Measurements from ENCODE around the gene SLC25A41. TPM values are rescaled to one million over a fixed set of nuclear protein-coding genes. Genes with fewer than 3 reads are reported as not detected.

The SLC25A41 gene
- under 0.01 TPM in 1 of 2 replicates, not detected in the other for total RNA-seq

GRCh38 chr19:6433663-6434062 lies at the start of gene SLC25A41:
TSS of gene SLC25A41 (minus strand) at chr19:6433763. CDS start at chr19:6433693, 70 bp downstream.

DNA sequence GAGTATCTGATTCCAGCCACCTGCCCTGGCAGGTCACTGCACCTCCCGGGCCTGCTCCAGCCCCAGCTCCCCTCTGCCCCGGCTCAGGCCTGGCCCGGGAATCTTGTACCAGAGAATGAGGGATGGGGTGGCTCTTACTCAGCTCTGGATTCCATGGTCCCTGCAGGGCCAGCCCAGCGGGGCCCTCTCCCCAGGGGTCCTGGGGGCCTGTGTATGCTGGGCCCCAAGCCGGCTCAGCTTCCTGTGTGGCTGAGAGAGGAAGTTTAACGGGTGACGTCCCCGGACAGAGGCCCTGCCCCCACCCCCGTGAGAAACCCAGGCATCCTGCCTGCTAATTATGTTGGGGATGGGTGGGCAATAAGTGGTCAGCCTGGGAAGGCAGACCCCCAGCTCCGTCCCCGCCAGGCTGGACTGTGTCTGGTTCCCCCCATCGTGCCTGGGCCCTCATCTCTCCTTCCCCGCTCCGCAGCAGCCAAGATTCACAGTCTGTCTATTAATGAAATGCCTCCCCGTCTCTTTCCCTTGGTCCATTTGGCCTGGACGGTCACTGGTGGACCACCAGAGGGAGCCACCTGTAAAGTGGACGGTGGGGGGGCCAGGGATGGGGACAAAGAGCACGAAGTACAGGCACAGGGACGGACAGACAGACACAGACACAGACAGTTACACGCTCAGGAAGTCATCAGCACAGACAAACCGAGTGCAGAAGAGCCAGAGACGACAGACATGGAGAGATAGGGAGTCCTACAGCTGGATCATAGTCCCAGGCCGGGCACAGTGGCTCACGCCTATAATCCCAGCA lies 48.2 kb upstream of the SLC25A41 start, which contains the start of gene DENND1C:
Gene DENND1C, minus strand, starts transcription at position 247 of the 802 bp plus-strand sequence. Its CDS starts 92 bp downstream, at position 155.

GRCh38 chr19:6464070-6464873 lies 30.7 kb upstream of the SLC25A41 start, which contains the start of gene CRB3:
TSS of gene CRB3 (plus strand) at chr19:6464271. CDS start at chr19:6464702, 431 bp downstream.

GRCh38 chr19:6459262-6460098 lies 25.9 kb upstream of the SLC25A41 start, which contains the start of gene SLC25A23:
TSS of gene SLC25A23 (minus strand) at chr19:6459792. CDS start at chr19:6459628, 164 bp downstream.

DNA sequence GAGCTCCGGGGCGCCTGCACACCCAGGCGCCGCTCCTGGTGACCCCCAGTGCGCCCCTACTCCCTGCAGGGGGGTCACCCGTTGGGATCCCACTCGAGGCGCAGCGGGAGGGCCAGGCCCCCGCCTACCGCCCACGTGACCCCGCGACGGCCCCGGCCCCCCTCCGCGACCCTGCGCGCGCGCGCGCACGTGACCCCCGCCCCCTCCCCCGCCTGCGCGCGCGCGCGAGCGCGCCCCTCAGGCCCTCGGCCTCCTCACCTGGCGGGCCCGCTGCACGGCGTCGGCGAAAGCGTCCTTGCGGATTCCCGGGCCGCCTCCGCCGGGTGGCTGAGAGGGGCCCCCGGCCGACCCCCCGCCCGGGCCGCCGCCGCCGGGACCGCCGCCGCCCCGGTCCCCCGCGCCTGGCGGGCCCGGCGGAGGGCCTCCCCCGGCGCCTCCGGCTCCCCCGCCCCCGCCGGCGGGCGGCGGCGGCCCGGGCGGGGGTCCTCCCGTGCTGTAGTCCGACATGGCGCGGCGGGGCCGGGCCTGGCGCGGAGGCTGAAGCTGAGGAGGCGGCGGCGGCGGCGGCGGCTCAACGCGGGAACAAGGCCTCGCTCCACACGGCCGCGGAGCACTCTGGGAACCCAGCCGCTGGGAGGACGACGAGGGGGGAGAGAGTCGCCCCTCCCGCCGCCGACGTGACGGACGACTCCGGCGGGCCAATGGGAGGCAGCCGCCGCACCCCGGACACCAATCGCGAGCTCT lies 9.2 kb downstream of the SLC25A41 start, which contains the start of gene KHSRP:
Gene KHSRP, minus strand, starts transcription at position 617 of the 744 bp plus-strand sequence. Its CDS starts 110 bp downstream, at position 507.

DNA sequence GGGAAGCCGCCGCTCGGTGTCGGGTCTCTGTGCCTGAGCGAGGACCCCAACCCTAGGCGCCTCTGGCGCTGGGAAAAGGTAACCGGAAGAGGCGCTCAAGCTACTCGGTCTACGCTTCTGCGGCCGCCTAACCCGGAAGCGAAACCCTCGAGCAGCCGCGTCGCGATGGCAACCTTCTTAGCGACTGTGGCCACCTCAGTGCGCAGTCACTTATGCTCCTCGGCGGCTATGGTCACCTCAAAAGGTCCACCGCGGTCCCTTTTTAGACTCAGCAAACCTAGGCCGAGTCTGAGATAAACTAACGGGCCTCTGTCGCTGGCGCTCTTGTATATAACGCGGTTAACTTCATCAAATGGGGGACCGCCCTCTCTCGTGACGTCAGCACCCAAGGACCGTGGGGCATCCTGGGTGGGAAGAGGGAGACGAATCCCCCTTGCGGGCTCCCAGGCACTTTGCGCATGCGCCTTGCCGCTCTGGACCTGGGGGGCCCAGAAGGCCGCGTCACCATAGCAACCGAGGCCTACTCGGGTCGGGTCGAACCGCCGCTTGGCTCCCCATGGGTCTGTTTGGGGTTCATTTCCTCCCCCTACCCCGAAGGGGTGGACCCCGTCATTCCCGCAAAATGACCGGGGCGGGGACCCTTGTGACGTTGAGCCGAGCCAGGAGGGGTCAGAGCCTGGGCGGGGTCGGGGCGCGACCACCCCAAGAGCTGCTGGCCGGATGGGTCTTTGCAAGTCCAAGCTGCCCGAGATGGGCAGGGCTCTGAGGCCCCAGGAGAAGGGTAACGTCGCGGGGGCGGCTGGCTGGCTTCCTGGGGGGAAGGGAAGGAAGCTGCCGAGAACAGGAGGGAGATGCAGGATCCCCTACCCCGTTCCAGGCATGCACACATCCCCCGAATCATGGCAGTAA lies 40.2 kb downstream of the SLC25A41 start, which contains the start of gene GTF2F1:
Gene GTF2F1, minus strand, starts transcription at position 91 of the 909 bp plus-strand sequence. CDS start 169 bp downstream, outside the sequence.

Other genes starting within 250 kb of the SLC25A41 start
- 6.7 and 10.9 TPM in 2 replicates for gene MLLT1, start 153.8 kb downstream of the SLC25A41 start, total RNA-seq
- gene ACER1, start 100.2 kb downstream of the SLC25A41 start, total RNA-seq = not detected in 2 replicates
- 52.4 and 58.2 TPM in 2 replicates for gene CLPP, start 72.2 kb downstream of the SLC25A41 start, total RNA-seq
- 23.5 and 59.1 TPM in 2 replicates for gene ALKBH7, start 61.0 kb downstream of the SLC25A41 start, total RNA-seq
- gene PSPN, start 57.8 kb downstream of the SLC25A41 start, total RNA-seq = 1.2 and 1.7 TPM in 2 replicates
- 49.2 and 58.7 TPM in 2 replicates for gene GTF2F1, start 40.6 kb downstream of the SLC25A41 start, total RNA-seq
- gene KHSRP, start 9.0 kb downstream of the SLC25A41 start, total RNA-seq = 106 and 130 TPM in 2 replicates
- gene SLC25A23, start 26.0 kb upstream of the SLC25A41 start, total RNA-seq = 17.2 and 46.3 TPM in 2 replicates
- not detected in 2 replicates for gene CRB3, start 30.5 kb upstream of the SLC25A41 start, total RNA-seq
- gene DENND1C, start 48.0 kb upstream of the SLC25A41 start, total RNA-seq = not detected in 2 replicates
- not detected in 2 replicates for gene TUBB4A, start 68.5 kb upstream of the SLC25A41 start, total RNA-seq
- gene TNFSF9, start 97.3 kb upstream of the SLC25A41 start, total RNA-seq = under 0.01 and 1.3 TPM in 2 replicates
- gene CD70, start 157.4 kb upstream of the SLC25A41 start, total RNA-seq = not detected in 2 replicates
- 0.17 TPM in 1 of 2 replicates, not detected in the other for gene TNFSF14, start 236.4 kb upstream of the SLC25A41 start, total RNA-seq